ENCODE measurements around the gene GNAQ.
"Not testable (repeated sequence)": the region's sequence is repeated elsewhere in the genome, so short reads cannot be mapped to it uniquely, and the experiment has no call there.

Gene GNAQ

DNA sequence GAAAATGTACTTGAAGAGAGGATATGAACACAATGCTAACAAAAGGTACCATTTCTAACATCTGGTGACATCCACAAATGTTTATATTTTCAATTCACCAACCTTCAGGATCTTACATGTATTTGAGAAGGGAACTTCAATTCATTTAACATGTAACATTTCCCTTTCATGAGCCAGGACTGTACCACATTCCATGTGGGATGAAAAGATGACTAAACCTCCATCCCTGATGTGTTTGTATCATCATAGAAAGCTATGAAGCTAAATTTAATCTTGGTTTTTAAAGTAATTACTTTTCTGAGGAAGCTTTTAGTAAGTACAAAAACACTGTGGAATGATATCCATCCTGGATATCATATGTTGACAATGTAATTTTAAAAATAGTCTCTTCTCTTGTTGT is 305.3 kb downstream of the GNAQ start:
- no peak for TF ChIP-seq CTCF (IDR thresholded peaks at IDR 0.05)
- H3K36me3 ChIP-seq, result peaks cover 15 to 31% (median 29%) of the 10 kb centered on the region in 3 donors
- no peak overlapping the region for H3K27ac ChIP-seq
- no peaks in the 10 kb centered on the region for H3K27me3 ChIP-seq
- intact Hi-C loops (cut with DNase I; ENCODE audit: low total_unique reads), result no loop called here
- no peak overlapping the region for H3K4me3 ChIP-seq
- DNase-seq, result no peak
- H3K9me3 ChIP-seq, result no peaks in the 10 kb centered on the region
- peaks cover 0 to 6% (median 1%) of the 10 kb centered on the region in 4 donors for H3K4me1 ChIP-seq

GRCh38 chr9:77725820-77726219 is 305.8 kb downstream of the GNAQ start:
- H3K27ac ChIP-seq, result no peak overlapping the region
- H3K9me3 ChIP-seq, result no peaks in the 10 kb centered on the region
- no peak for DNase-seq
- H3K36me3 ChIP-seq, result peaks cover 15 to 31% (median 29%) of the 10 kb centered on the region in 3 donors
- intact Hi-C loops (cut with DNase I; ENCODE audit: low total_unique reads), result no loop called here
- peaks cover 0 to 4% (median 2%) of the 10 kb centered on the region in 4 donors for H3K4me1 ChIP-seq
- TF ChIP-seq CTCF (IDR thresholded peaks at IDR 0.05), result no peak
- no peaks in the 10 kb centered on the region for H3K27me3 ChIP-seq
- H3K4me3 ChIP-seq, result no peak overlapping the region

DNA sequence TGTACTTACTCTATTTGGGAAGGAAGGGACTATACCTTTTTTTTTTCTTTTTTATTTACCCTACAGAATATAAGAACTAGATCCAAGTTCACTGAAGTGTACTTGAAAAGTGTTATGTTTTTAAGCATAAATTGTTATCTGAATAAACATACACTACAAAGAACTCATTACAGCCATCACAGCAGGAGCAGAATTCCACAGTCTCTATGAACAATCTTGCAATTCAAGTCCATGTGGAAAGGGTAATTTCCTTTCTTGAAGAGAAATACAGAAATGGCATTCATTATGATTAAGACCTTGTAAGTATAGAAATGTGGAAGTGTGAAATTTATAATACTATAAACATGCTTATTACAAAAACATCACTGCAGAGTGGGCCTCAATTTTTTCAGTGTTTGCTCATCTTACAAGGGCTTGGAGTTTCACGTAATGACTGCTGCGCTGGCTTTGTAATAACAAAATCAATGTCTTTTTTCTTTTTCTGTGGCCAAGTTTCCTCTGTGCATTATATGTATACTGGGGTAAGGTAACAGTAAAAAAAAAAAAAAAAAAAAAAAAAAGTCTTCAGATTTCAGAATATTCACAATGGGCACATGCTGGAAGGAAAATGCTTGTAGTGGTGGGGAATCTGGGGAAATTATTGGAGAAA is 306.4 kb downstream of the GNAQ start:
- Histone ChIP-seq H3K4me3 (no peak overlapping the region), H3K36me3 (peaks cover 15 to 31% (median 29%) of the 10 kb centered on the region in 3 donors), H3K4me1 (peaks cover 0 to 10% (median 2%) of the 10 kb centered on the region in 4 donors), H3K27ac (no peak overlapping the region), H3K27me3 (no peaks in the 10 kb centered on the region), H3K9me3 (no peaks in the 10 kb centered on the region)
- TF ChIP-seq CTCF (IDR thresholded peaks at IDR 0.05), result no peak
- DNase-seq, result no peak
- intact Hi-C loops (cut with DNase I; ENCODE audit: low total_unique reads), result no loop called here

DNA sequence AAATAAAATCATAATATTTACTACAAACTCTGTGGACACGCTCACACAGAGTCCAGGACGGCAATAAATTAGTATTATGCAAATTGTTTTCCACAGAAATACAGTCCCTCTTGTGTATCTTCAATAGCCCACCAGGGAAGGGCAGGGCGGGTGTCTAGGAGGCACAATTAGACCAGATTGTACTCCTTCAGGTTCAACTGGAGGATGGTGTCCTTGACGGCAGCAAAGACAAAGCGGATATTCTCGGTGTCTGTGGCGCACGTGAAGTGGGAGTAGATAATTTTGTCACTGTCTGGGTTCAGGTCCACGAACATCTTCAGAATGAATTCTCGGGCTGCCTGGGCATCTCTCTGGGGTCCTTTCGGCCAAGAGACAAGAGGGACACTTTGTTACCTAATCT is 310.5 kb downstream of the GNAQ start:
- H3K9me3 ChIP-seq; DNase-seq; H3K27me3 ChIP-seq; H3K4me3 ChIP-seq; intact Hi-C loops (cut with DNase I; ENCODE audit: low total_unique reads): not testable (repeated sequence)
- Histone ChIP-seq H3K4me1 (peaks cover 0 to 44% (median 3%) of the 10 kb centered on the region in 4 donors), H3K27ac (peak overlapping the region; percentile 20 to 61), H3K36me3 (peaks cover 0 to 12% (median 7%) of the 10 kb centered on the region in 3 donors)

- Histone ChIP-seq H3K9me3 (no peaks in the 10 kb centered on the region), H3K4me3 (no peak overlapping the region), H3K27me3 (no peaks in the 10 kb centered on the region), H3K27ac (peak overlapping the region; percentile 45 to 61), H3K4me1 (peaks cover 0 to 53% (median 4%) of the 10 kb centered on the region in 4 donors), H3K36me3 (peaks cover 0 to 12% (median 0%) of the 10 kb centered on the region in 3 donors)
- DNase-seq, result no peak
- TF ChIP-seq CTCF (IDR thresholded peaks at IDR 0.05), result no peak
- intact Hi-C loops (cut with DNase I; ENCODE audit: low total_unique reads), result no loop called here
These were observed 312.3 kb downstream of the GNAQ start for GRCh38 chr9:77719321-77719720.

- H3K36me3 ChIP-seq; H3K9me3 ChIP-seq; DNase-seq; H3K27me3 ChIP-seq; H3K4me3 ChIP-seq; intact Hi-C loops (cut with DNase I; ENCODE audit: low total_unique reads): not testable (repeated sequence)
- H3K4me1 ChIP-seq, result peaks cover 0 to 63% (median 6%) of the 10 kb centered on the region in 4 donors
- H3K27ac ChIP-seq, result peak overlapping the region in 1 of 2 donors; percentile 61
These were observed 313.3 kb downstream of the GNAQ start for GRCh38 chr9:77718298-77718640.

DNA sequence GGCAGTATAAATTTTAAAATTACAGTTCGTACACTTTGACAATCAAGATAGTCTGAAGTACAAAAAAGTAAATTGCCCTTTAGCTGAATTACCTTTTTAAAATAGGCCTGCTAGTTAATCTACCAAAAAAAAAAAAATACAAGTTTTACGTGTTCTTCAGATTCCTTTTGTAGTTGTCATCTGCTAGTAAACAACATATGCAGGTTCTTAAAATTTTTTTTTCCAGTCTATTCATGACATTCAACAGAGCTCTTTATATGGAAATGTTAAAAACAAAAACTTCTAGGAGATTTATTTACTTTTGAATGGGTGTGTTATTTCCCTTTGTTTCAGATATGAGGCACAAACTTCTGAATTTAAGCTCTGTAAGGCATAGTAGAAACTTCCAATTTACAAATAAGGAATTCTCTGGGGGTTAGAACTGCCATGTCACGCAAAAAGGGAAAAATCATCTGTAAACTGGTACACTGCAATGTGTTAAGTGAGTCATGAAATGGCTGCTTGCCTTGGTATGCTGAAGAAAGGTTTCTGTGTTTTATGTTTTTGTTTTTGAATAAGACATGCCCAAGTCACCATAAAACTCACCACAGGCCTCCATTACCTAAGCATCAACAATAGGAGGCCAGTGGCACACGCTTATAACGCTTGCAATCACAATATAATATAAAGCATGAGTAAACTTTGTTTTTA is 313.9 kb downstream of the GNAQ start:
- H3K4me1 ChIP-seq, result peaks cover 0 to 68% (median 7%) of the 10 kb centered on the region in 4 donors
- DNase-seq; H3K9me3 ChIP-seq; H3K4me3 ChIP-seq; H3K27me3 ChIP-seq; H3K36me3 ChIP-seq; intact Hi-C loops (cut with DNase I; ENCODE audit: low total_unique reads): not testable (repeated sequence)
- H3K27ac ChIP-seq, result peak overlapping the region in 1 of 2 donors; percentile 61

All from tibial artery (tissue), 4 donors.